GM12892 (cell line): ENCODE measurements around the gene SDF2.
A peak's percentile ranks its signal among the peaks of the same experiment; 100 is the strongest.
"Not testable (repeated sequence)": the region's sequence is repeated elsewhere in the genome, so short reads cannot be mapped to it uniquely, and the experiment has no call there.

Source experiments
- DNase-seq: peaks from one replicate; pipeline ENCODE4 v3.0.0; 2011; ENCODE audit not compliant: insufficient read length
- FAIRE-seq: peaks from 2 replicates; lab custom pipeline; 2011; peaks lifted over from hg19 to GRCh38; lab: Jason Lieb, UNC
- POLR2A ChIP-seq: IDR thresholded peaks from 2 replicates; pipeline ENCODE4 v1.6.1; 2011; ENCODE audit warnings: low read depth, low read length, control low read depth
- POLR2AphosphoS5 ChIP-seq: IDR thresholded peaks from 2 replicates; pipeline ENCODE4 v1.6.1; 2011; ENCODE audit warnings: low read depth, low read length, control low read depth
- TAF1 ChIP-seq: IDR thresholded peaks from 2 replicates; pipeline ENCODE4 v1.6.1; 2011; ENCODE audit warnings: low read depth, mild to moderate bottlenecking, control low read depth, low read length, borderline replicate concordance

The SDF2 gene

DNA sequence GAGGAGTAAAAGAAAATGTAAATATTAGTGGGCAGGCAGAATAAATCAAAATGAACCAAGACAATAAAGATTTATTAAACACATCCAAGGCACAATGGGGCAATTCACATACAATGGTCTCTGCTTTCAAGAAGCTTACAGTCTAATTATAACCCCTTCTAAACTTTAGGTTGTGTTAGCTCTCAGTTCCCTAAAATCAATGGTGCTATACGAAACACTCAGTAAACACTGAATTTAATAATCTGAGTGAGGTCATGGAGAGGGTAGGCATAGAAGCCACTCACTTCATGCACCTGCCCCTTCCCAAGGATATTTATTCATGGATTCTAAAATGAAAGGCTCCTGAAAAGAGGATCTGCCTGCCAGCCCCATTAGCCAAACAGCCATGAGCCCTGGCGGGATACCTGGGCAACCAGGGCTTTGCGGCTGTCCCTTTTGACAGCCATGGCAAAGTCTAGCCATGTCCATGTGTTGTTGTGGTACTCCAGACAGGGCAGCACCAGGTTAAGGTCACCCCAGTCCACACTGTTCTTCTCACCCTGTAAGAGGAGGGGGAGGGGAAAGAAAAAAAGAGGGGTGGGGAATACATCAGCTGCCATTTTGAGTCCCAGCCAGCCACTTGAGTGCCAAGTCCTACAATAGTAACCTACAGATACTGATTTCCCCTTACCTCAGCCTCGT lies 46.3 kb downstream of the SDF2 start:
- no peak for DNase-seq
- FAIRE-seq, result no peak
- TF ChIP-seq POLR2AphosphoS5 (no peak), TAF1 (no peak), POLR2A (no peak)

DNA sequence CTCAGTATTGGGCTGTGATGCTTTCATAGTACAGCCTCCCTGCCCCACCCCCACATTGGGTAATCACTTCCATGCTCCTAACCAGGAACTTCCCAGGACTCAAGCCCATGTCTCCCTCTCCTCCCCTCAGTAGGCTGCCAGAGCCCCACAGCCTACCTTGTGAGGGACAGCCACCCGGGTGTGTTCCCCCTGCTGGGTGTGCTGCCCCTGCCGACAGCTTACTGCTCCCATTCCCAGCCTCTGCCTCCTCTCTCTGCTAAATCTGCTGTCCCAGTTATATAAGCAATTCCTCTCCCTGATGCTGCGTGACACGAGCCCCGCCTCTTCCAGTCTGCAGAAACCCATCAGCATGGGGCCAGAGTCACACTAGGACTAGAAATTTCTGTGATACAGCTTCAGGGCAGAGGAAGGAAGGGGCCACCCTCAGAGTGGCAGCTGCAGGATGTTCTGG lies 47.8 kb downstream of the SDF2 start, which contains the start of gene RSKR:
RSKR (minus strand) TSS at position 255 of the 451 bp plus-strand sequence; CDS start at position 231, 24 bp downstream.
- TF ChIP-seq TAF1, result no peak
- no peak for TF ChIP-seq POLR2AphosphoS5
- TF ChIP-seq POLR2A, result no peak; the same call in 1 of the 2 replicates
- DNase-seq (no peak), FAIRE-seq (no peak)

DNA sequence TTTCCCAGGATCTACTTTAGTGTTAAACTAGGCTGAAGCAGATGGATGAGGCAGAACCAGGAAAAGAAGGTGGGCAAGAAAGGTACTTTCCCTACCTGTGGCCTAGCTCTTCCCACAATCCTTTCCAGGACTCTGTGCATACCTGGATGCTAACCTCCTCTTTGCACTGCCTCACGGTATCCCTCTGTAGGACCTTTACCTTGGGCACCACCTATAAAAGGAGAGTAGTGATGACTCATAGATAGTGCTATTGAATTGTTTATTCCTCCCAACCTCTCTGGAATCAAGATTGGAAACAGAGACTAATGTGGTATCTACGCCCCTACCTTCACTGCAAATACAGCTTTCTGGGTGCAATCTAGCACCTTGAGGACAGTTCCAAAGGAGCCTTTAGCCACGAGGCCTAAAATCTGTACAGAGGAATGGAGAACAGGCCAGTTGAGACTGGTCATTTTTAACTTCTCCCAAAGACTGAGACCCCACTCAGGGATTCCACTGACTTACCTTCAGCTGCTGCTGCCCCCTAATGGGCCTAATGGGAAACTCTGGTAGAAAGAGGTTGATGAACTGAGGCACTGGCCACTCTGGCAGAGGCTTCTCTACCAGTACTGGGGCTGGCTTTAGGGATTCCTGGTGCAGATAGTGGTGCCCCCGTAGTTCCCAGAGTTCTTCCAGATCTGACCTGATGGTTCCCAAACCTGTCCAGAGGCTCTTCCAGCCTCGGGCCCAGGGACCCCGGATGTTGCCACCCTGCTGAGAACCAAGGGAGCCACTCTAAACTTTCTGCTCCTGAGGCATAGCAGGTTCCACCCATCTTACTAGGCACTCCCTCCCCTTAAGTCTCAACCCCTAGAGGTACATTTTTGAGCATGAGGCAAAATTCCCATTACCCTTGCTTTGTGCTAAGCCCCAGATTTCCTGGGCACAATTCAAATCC lies 48.5 kb downstream of the SDF2 start:
- peak; percentile 17 for FAIRE-seq
- no peak for DNase-seq

DNA sequence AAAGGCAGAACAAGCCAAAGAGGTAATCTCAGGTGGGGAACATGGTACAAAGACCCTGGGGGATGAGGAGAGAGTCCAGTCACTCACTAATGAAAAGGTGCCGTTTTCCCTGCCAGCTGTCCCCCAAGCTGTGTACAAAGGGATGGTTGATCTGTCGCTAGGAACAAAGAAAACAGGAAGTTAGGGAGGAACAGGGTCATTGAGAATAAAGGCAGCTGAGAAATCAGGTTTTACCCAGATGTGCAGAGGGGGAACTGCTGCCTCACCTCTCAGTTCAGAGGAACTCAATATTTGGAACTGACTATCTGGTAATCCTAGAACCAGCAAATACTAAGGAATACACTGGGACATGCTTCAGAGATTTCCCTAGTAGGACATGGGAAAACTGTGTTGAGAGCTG lies 49.2 kb downstream of the SDF2 start:
- no peak for TF ChIP-seq TAF1
- TF ChIP-seq POLR2A, result no peak
- no peak for TF ChIP-seq POLR2AphosphoS5
- FAIRE-seq, result no peak
- DNase-seq, result no peak

More for the DNA sequence above, 48.5 kb downstream of the SDF2 start:
- no peak for TF ChIP-seq POLR2AphosphoS5
- no peak for TF ChIP-seq TAF1

DNA sequence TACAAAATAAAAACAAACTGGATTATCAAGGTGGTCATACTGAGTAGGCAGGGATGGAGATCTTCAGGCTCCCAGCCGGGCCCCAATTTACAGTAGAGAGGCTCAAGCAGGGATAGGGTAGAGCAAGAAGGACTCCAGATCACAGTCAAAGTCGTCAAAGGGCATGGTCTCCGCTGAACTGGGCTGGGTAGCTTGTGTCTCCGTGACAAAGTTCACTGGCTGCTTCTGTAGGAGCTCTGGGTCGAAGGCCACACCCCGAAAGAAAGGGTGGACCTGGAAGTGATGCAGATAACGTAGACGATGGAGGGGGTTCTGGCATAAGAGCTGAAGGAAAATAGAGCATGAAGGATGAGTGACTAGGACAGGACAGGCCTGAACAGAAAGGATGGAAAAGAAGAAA lies 51.3 kb downstream of the SDF2 start:
- FAIRE-seq (no peak), DNase-seq (no peak)
- no peak for TF ChIP-seq POLR2A
- no peak for TF ChIP-seq POLR2AphosphoS5
- no peak for TF ChIP-seq TAF1

DNA sequence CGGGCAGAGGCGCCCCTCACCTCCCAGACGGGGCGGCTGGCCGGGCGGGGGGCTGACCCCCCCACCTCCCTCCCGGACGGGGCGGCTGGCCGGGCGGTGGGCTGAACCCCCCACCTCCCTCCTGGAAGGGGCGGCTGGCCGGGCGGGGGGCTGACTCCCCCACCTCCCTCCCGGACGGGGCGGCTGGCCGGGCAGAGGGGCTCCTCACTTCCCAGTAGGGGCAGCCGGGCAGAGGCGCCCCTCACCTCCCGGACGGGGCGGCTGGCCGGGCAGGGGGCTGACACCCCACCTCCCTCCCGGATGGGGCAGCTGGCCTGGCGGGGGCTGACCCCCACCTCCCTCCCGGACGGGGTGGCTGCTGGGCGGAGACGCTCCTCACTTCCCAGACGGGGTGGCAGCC lies 57.7 kb downstream of the SDF2 start:
- FAIRE-seq, DNase-seq: not testable (repeated sequence)

DNA sequence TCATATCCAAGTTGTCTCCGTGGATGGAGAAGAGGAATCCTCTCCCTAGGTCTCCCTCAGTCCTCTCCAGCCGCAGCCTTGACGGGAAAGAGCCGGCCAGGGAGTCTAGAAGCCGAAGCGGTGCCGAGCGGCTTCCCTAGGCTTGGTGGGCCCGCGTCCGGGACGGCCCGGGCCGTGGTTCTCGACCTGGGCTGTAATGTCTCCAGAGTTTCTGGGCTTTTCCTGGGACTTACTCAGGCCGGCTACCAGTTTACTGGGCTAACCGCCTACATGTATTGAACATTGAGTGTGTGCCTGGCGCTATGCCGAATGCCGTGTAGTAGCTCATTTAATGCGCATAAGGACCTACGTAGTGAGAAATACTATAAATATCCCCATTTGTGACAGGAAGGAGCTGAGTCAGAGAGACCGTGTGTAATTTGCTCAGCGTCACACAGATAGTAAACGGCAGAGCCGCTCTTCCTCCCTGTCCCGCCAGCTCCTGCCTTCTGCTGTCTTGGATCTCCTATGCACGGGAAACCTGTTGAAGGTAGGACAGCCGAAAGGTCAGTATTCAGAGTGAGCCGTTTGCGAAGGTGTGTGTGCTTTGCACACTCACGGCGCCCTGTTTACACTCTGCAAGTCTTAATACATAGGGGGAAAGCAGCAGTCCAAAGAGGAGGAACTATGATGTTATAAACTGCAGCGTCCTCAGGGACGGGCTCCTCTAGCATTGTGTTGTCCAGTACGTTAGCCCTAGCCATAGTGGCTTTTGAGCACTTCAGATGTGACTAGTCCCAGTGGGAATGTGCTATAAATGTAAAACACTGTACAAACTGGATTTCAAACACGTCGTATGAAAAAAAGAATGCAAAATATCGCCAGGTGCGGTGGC lies 62.2 kb downstream of the SDF2 start:
- DNase-seq (peak; percentile 42), FAIRE-seq (peak; percentile 56)
- TF ChIP-seq TAF1 (0 out of 2 replicates have a peak, but pooled peaks have one; percentile 48), POLR2AphosphoS5 (no peak)

DNA sequence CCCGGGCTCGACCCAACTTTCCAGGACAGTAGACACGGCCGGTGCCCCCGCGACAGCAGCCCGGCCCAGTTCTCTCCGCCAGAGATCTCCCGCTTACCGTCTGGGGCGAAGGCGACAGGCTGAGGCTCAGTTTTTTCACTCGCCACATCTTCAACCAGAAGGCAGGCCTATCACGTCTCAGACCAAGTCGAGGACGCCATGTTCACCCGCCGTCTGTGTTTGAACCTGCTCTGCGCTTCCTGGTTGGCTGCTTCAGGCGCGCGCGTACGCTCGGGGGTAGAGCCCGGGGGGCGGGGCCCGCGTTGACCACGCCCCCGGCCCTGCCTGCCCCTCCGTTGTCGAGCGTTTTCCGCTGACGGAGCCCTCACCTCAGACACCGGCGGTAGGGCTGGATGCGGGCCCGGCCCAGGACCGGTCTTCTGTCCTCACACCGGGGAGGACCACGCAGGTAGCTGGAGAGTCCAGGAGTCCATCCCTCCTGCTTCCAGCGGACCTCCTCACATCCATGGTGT lies 62.9 kb downstream of the SDF2 start, which contains the start of gene SPAG5:
SPAG5 (minus strand) TSS at position 227 of the 512 bp plus-strand sequence; CDS start at position 148, 79 bp downstream.
- DNase-seq (peak; percentile 93), FAIRE-seq (peak; percentile 96)
- peak; percentile 87 for TF ChIP-seq POLR2A
- peak; percentile 91 for TF ChIP-seq POLR2AphosphoS5
- no peak for TF ChIP-seq TAF1

DNA sequence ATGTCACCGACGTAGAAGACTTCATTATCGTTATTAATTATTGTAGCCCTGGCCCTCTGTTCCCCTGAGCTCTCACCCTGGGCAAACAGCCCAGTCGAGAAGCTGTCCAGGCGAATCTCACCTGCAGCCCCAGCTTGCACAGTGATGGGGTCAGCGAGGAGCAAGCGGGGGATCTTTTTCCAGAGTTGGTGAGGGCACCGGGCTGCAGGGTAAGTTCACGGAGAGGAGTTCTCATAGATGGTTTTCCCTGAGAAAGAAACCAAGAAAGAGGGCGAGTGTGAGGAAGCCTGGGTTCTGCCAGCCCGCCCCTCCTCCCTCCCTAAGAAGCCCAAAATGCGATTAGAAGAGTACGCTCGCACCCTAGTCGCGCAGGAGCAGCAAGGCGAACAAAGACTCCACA lies 63.3 kb downstream of the SDF2 start:
- FAIRE-seq (peak; percentile 14), DNase-seq (no peak)
- TF ChIP-seq POLR2A (no peak), TAF1 (no peak), POLR2AphosphoS5 (no peak)
